ENCODE results near the gene TAT.
A peak's percentile ranks its signal among the peaks of the same experiment; 100 is the strongest.
"Not testable (repeated sequence)": the region's sequence is repeated elsewhere in the genome, so short reads cannot be mapped to it uniquely, and the experiment has no call there.

GRCh38 chr16:71595340-71595826 lies 18.5 kb upstream of the TAT start:
- TF ChIP-seq CTCF (IDR thresholded peaks at IDR 0.05; ENCODE audit: low read depth, low read length, missing input control); REST (IDR thresholded peaks at IDR 0.05); EGR1 (IDR thresholded peaks at IDR 0.05; ENCODE audit: low read depth in 2 of 2); JUND (IDR thresholded peaks at IDR 0.05); ATF3 (IDR thresholded peaks at IDR 0.05); NR2F2 (IDR thresholded peaks at IDR 0.05); TAF1 (conservative IDR thresholded peaks at IDR 0.05): not testable (repeated sequence)
- peak in 1 of 2 donors; percentile 11 for TF ChIP-seq RAD21 (IDR thresholded peaks at IDR 0.05)
- peak; percentile 12 for TF ChIP-seq YY1 (IDR thresholded peaks at IDR 0.05)

Measured in liver (tissue), 3 donors.